Stimulated activated CD8-positive, alpha-beta memory T cell treated with anti-CD3 and anti-CD28 coated beads, Interleukin-15, amount 100 ng/mL, for 24 hours (primary cell): Measurements from ENCODE around the gene SPDEF.

ENCODE experiments used
- DNase-seq: peaks from one replicate; pipeline ENCODE4 v3.0.0-alpha.2; 2020; ENCODE audit warnings: low read depth

SPDEF gene

DNA sequence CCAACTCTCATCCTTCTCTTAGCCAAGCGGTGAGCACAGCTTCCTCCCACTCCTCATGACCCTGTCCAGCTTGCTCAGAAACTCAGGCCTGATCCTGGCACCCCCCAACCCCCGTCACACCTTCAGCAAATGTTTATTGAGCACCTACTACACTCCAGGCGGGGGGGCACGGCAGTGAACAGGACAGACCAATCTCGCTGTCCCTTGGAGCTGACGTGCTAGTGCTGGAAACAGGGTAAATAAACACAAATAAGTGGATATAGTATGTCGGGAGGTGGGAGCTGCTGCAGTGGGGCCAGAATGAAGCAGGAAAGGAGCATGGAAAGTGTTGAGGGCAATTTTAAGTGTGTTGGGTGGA lies 7.4 kb upstream of the SPDEF start:
- no peak for DNase-seq

DNA sequence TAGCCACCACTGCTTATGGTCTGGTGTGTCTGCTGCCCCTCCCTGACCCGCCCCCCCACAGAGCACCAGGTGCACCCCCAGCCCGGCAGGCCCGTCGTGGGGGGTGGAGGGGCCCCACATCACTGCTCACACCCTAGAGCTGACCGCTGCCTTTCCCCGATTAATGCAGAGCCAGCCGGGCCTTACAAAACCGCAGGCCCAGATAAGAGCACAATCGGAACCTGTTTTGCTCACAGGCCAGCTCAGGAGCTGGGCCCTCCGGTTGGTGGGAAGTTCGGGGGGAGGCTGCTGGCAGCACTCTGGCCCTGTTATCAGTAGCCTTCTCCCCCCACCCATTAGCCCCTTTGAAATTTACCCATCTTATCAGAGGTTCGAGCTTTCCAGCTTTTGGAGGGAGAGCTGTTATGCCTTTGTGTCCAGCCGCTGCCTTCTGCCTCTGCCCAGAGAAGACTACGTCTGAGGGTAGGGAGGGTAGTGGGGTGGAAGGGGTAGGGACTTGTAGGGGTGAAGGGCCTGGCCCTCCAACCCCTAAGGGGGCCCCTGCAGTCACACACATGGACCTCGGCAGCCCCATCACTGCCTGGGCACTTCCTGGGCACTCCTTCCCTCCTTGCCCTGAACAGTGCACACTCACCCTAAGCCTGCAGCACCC lies 6.9 kb upstream of the SPDEF start:
- no peak for DNase-seq

- DNase-seq = no peak
These were observed 6.2 kb upstream of the SPDEF start for GRCh38 chr6:34562350-34562749.

- DNase-seq = no peak
These were observed 5.0 kb upstream of the SPDEF start for GRCh38 chr6:34561227-34561530.

DNA sequence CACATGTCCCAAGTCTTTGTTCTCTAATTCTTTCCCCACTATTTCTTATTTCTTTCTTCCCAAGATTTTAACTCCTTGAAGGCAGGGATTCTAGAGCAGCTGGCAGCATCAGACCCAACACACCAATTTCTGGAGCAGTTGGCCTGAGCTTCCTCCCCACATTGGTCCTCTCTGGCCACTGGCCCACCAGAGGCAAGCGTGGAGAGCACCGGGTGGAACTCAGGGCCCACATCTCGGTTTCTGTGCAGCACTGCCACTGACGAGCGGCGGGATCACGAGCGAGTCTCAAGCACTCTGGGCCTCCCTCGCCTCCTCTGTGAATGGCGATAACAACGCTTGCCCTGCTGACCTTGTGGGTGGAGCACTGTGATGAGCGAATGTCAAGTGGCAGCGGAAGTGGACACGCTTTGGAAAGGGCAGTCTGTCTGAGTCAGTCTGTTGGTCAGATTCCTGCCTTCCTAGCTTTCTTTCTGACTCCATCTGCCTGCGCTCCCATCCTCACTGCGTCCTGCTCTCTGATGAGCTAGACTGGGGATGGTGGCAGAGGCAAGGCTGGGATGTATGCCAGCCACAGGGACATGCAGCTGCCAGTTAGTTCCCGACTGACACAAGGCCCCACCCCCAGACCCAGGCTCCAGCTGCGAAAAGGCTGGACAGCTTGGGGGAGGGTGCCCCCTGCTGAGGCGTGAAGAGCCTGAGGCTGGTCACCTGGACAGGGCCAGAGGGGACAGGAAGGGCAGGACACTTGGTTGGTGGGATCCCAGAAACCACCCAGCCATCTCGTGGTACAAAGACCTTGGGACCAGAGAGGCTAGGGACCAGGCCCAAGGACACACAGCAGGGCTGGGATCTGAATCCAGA lies 4.5 kb upstream of the SPDEF start:
- no peak for DNase-seq

GRCh38 chr6:34559651-34560365 lies 3.7 kb upstream of the SPDEF start:
- no peak for DNase-seq

- DNase-seq = no peak
These were observed 2.1 kb upstream of the SPDEF start for GRCh38 chr6:34558172-34558714.

GRCh38 chr6:34557228-34557627 lies 1.1 kb upstream of the SPDEF start:
- no peak for DNase-seq

DNA sequence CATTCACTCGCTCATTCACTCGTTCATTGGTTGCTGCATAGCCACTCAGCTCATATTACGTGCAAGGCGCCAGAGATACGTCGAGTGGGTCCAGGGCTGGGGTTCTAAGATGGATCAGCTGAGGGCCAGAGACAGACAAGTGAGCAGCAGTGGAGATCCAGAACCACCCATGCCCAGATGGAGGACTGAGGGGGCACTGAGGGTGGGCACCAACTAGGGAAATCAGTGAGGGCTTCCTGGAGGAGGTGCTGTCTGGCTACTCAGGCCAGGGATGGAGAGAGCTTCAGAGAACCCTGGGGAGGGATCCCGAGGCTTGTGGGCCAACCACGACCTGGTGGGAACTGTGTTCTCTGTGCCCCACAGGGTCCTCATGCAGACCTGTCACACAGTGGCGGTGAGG lies 364 bp upstream of the SPDEF start:
- no peak for DNase-seq

DNA sequence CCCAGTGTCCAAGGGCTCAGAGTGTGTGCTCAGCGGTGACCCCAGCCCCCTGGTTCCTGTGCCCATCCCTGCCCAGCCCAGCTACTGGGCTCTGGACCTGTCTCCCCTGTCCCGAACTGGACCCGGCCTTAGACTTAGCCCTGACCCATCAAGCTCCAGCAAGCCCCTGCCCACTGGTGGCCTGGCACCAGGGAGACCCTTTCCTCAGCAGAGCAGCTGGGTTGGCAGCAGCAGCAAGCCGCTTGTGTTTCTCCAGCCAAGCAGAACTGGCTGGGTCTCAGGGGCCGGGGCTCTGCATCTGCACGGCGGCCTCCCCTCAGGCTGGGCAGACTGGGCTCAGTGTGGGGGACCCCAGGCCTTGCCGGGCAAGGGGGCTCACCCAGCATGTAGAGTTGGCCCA lies 801 bp downstream of the SPDEF start:
- DNase-seq = no peak

GRCh38 chr6:34555007-34555322 lies 1.2 kb downstream of the SPDEF start:
- DNase-seq = no peak

GRCh38 chr6:34554291-34555006 lies 1.7 kb downstream of the SPDEF start:
- DNase-seq = no peak

GRCh38 chr6:34553750-34554149 lies 2.4 kb downstream of the SPDEF start:
- no peak for DNase-seq

DNA sequence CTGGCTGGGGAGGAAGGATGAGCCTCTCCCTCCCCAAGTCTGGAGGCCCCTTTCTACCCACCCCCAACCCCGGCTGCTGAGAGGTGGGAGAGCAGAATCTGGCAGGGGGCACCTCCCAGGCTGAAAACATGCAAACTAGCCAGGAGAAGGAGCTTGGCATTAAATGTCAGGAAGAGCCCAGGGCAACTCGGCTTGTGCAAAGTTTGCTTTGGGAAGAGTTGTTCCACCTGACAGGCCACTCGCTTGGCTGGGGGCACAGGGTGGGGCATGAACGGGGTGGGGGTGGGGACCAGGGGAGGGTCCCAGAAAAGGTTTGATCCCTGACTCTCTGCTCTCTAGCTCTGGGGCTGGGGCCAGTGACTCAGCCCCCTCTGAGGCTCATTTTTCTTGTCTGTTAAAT lies 3.0 kb downstream of the SPDEF start:
- DNase-seq = no peak

DNA sequence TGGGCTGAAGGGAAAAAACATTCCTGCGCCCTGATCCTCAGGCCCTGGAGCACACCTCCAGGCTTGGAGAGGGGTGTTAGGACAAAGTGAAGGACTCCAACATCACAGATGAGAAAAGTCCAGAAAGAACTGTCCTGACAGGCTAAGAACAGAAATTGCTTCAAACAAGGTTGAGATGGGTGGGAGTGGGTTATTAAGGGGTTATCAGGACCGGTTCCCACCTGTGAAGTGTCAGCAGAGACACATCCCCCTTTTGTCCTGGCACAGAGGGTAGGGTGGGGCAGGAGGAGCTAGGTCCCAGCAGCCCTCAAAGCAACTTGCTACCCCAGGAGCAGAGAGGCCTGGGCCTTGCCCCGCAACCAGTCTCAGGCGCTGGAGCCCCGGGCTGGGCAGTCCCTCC lies 3.5 kb downstream of the SPDEF start:
- no peak for DNase-seq

- no peak for DNase-seq
These were observed 4.4 kb downstream of the SPDEF start for GRCh38 chr6:34551720-34552119.

DNA sequence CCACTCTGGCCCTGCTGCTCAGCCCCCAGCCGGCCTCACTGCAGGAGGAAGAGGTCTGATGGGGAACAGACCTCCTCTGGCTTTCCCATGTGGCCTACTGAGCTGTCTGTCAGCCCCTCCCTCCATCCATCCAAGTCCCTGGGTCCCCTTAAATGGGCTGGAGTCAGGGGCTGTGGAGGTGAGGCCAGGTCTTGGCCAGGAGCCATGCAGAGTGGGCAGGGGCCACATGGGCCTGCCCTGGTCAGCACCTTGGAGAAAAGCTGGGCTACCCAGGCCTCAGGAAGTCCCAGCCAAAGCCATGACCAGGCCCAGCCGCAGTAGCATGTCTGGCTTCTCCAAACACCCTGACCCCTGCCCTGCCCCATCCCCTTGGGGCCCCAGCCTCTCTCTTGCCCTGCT lies 6.3 kb downstream of the SPDEF start:
- DNase-seq = no peak

DNA sequence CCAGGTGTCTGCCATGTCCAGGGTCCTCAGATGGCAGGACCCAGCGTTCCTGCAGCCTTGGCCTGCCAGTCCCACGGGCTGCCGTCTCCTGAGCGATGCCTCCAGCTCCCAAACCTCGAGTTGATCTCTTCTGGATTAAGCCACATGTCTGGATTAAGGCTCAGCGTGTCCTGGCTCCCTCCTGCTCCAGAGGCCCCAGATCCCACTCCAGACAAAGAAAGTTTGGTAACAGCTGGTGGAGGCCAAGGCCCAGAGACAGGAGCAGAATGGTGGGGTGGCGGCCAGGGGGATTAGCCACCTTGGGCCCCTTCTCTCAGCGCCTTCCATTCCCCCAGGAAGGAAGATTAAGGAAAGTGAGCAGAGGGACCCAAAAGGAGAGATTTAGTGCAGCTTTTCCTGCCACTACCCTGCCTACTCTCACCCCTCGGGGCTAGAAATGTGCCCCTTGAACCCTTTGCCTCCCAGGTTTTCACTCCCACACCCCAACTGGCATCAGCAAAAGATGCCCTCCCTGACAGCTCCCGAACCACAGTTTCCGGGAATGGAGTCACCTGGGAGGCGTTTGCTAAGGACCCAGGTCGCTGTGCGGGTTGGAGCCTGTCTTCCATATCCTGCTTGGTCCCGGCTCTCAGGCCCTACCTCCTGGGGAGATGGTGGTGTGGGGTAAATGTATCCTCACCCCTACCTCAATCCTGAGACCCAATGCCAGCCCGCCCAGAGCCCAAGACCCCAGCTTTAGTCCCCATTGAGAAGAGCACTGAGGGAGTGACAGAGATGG lies 6.9 kb downstream of the SPDEF start:
- DNase-seq = no peak

DNA sequence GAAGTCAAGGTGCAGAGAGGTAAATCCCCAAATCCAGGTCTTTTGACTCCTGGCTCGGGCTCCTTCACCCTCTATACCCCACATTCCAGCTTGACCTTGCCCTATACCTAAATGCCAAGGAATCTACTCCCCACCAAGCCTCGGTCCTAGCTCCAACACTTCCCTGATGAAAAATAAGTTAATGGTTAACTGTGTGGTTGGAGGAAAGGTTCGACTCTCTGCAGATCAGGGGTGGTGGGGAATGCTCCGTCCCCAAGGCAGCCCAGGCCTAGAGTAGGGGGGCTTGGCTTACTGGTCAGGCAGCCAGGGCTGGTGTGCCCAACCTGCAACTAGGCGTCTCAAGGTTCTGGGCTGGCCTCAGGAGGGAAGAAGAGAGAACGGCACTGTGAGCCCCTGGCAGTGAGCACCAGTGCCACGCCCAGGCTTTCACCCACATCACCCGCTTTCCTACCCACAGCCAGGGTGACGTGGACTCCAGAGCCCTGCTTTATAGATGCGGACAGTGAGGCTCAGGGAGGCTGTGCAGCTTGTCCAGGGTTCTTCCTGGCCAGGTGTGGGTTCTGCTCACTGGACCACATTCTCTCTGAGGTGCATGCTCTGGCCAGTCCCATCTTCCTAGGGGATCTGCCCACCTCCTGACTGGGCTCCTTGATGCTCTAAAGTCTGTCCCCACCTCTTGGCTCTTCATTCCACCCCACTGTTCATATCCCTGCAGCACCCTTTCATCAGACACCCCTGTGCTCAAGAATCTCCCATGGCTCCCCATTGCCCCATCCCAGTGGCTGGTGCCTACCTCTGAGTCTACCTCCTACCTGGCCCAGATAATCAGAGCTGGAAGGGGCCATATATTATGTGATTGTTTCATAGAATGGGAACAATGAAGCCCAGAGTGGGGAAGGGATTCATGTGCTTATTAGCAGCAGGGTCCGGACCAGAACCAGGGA lies 8.2 kb downstream of the SPDEF start:
- DNase-seq = no peak

DNA sequence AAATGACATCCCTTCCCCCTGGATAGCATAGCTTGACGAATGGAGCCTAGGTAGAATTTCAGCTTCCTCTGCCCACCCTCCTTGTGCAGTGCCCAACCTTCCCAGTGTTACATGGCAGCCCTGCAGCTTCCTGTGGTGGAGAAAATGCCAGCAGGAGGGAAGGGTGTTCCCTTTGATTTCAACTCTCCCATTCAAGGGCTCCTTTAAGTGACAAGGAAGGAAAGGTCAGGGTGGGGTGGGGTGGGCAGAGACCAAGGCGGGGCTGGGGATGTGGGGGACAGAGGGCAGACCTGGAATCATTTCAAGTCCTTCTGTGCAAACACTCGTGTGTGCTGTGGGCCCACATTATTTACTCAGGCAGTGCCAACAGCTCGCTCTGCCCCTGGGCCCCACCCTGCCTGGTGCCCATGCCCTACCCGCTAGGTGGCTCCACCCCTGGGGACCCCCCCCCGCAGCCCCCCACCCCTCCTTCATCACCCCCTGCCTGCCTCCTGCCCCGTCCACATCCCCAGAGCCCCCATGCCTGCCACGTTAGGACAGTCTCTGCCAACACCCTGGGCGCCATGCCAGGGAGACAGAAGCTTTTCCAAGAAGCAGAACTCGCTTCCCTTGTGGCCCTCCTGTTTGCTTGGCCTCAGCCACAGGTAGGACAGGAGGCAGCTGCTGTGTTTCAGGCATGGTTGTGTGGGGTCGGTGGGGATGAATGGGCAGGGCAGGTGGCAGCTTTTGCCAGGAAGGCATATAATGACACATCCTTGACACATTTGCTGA lies 9.4 kb downstream of the SPDEF start:
- DNase-seq = no peak
